Measurements from ENCODE around the gene GCHFR. TPM values are rescaled to one million over a fixed set of nuclear protein-coding genes. Genes with fewer than 3 reads are reported as not detected.
A peak's percentile ranks its signal among the peaks of the same experiment; 100 is the strongest.

GCHFR gene
- total and polyA plus RNA-seq, 10 of the 15 experiments (the other 5 are each of a cell fraction or from before 2014, with no cell fraction given), result 10.5 to 94.0 (median 35.3) TPM

- TF ChIP-seq, protein P1, sequence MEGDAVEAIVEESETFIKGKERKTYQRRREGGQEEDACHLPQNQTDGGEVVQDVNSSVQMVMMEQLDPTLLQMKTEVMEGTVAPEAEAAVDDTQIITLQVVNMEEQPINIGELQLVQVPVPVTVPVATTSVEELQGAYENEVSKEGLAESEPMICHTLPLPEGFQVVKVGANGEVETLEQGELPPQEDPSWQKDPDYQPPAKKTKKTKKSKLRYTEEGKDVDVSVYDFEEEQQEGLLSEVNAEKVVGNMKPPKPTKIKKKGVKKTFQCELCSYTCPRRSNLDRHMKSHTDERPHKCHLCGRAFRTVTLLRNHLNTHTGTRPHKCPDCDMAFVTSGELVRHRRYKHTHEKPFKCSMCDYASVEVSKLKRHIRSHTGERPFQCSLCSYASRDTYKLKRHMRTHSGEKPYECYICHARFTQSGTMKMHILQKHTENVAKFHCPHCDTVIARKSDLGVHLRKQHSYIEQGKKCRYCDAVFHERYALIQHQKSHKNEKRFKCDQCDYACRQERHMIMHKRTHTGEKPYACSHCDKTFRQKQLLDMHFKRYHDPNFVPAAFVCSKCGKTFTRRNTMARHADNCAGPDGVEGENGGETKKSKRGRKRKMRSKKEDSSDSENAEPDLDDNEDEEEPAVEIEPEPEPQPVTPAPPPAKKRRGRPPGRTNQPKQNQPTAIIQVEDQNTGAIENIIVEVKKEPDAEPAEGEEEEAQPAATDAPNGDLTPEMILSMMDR (IDR thresholded peaks at IDR 0.05 in 2 of 3, conservative IDR thresholded peaks at IDR 0.05 in 1 of 3; ENCODE audit: control insufficient read depth in 2 of 3, extremely low read depth in 1 of 3, insufficient read depth in 1 of 3, low read depth in 3 of 3, low read length in 3 of 3), result peak in 1 of 3 experiments; percentile 20; a peak in 1 of 6 replicates
- TF ChIP-seq JUNB (IDR thresholded peaks at IDR 0.05) (no peak), ASH2L (IDR thresholded peaks at IDR 0.05; ENCODE audit: borderline replicate concordance, low read depth) (no peak), ETV6 (conservative IDR thresholded peaks at IDR 0.05 in 1 of 2, IDR thresholded peaks at IDR 0.05 in 1 of 2; ENCODE audit: borderline replicate concordance in 1 of 2, low read depth in 1 of 2) (no peak), POU2F2 (IDR thresholded peaks at IDR 0.05; ENCODE audit: borderline replicate concordance, low read depth, low read length) (no peak; the same call in 2 of the 3 replicates), ZBTB11 (CRISPR knock-in tag; IDR thresholded peaks at IDR 0.05) (no peak), USF2 (IDR thresholded peaks at IDR 0.05; ENCODE audit: borderline replicate concordance, low read depth, low read length) (no peak; the same call in 1 of the 2 replicates), MEF2B (IDR thresholded peaks at IDR 0.05; ENCODE audit: partially characterized antibody, poor library complexity, severe bottlenecking) (peak; percentile 62), CHD4 (IDR thresholded peaks at IDR 0.05) (no peak), PML (IDR thresholded peaks at IDR 0.05; ENCODE audit: low read length) (0 out of 2 replicates have a peak, but pooled peaks have one; percentile 82), TBL1XR1 (IDR thresholded peaks at IDR 0.05; ENCODE audit: low read depth, low read length) (no peak; the same call in 1 of the 2 replicates), SMC3 (IDR thresholded peaks at IDR 0.05; ENCODE audit: borderline replicate concordance, low read length) (no peak), KDM1A (IDR thresholded peaks at IDR 0.05; ENCODE audit: borderline replicate concordance) (no peak), TCF3 (IDR thresholded peaks at IDR 0.05; ENCODE audit: borderline replicate concordance, insufficient read depth, low read depth, low read length) (no peak)
- TF ChIP-seq, protein P2, sequence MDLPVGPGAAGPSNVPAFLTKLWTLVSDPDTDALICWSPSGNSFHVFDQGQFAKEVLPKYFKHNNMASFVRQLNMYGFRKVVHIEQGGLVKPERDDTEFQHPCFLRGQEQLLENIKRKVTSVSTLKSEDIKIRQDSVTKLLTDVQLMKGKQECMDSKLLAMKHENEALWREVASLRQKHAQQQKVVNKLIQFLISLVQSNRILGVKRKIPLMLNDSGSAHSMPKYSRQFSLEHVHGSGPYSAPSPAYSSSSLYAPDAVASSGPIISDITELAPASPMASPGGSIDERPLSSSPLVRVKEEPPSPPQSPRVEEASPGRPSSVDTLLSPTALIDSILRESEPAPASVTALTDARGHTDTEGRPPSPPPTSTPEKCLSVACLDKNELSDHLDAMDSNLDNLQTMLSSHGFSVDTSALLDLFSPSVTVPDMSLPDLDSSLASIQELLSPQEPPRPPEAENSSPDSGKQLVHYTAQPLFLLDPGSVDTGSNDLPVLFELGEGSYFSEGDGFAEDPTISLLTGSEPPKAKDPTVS (IDR thresholded peaks at IDR 0.05; ENCODE audit: low read depth, low read length), result no peak
- TF ChIP-seq, protein P3, sequence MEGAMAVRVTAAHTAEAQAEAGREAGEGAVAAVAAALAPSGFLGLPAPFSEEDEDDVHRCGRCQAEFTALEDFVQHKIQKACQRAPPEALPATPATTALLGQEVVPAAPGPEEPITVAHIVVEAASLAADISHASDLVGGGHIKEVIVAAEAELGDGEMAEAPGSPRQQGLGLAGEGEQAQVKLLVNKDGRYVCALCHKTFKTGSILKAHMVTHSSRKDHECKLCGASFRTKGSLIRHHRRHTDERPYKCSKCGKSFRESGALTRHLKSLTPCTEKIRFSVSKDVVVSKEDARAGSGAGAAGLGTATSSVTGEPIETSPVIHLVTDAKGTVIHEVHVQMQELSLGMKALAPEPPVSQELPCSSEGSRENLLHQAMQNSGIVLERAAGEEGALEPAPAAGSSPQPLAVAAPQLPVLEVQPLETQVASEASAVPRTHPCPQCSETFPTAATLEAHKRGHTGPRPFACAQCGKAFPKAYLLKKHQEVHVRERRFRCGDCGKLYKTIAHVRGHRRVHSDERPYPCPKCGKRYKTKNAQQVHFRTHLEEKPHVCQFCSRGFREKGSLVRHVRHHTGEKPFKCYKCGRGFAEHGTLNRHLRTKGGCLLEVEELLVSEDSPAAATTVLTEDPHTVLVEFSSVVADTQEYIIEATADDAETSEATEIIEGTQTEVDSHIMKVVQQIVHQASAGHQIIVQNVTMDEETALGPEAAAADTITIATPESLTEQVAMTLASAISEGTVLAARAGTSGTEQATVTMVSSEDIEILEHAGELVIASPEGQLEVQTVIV (IDR thresholded peaks at IDR 0.05; ENCODE audit: borderline replicate concordance, partially characterized antibody), result peak; percentile 68
Measured at GRCh38 chr15:40807028-40807887, 43.4 kb downstream of the GCHFR start, which contains the start of the genes DNAJC17 and ZFYVE19 (continued).
